ENCODE data around the gene PITRM1.
"Not testable (repeated sequence)": the region's sequence is repeated elsewhere in the genome, so short reads cannot be mapped to it uniquely, and the experiment has no call there.

The PITRM1 gene, protein sequence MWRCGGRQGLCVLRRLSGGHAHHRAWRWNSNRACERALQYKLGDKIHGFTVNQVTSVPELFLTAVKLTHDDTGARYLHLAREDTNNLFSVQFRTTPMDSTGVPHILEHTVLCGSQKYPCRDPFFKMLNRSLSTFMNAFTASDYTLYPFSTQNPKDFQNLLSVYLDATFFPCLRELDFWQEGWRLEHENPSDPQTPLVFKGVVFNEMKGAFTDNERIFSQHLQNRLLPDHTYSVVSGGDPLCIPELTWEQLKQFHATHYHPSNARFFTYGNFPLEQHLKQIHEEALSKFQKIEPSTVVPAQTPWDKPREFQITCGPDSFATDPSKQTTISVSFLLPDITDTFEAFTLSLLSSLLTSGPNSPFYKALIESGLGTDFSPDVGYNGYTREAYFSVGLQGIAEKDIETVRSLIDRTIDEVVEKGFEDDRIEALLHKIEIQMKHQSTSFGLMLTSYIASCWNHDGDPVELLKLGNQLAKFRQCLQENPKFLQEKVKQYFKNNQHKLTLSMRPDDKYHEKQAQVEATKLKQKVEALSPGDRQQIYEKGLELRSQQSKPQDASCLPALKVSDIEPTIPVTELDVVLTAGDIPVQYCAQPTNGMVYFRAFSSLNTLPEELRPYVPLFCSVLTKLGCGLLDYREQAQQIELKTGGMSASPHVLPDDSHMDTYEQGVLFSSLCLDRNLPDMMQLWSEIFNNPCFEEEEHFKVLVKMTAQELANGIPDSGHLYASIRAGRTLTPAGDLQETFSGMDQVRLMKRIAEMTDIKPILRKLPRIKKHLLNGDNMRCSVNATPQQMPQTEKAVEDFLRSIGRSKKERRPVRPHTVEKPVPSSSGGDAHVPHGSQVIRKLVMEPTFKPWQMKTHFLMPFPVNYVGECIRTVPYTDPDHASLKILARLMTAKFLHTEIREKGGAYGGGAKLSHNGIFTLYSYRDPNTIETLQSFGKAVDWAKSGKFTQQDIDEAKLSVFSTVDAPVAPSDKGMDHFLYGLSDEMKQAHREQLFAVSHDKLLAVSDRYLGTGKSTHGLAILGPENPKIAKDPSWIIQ

DNA sequence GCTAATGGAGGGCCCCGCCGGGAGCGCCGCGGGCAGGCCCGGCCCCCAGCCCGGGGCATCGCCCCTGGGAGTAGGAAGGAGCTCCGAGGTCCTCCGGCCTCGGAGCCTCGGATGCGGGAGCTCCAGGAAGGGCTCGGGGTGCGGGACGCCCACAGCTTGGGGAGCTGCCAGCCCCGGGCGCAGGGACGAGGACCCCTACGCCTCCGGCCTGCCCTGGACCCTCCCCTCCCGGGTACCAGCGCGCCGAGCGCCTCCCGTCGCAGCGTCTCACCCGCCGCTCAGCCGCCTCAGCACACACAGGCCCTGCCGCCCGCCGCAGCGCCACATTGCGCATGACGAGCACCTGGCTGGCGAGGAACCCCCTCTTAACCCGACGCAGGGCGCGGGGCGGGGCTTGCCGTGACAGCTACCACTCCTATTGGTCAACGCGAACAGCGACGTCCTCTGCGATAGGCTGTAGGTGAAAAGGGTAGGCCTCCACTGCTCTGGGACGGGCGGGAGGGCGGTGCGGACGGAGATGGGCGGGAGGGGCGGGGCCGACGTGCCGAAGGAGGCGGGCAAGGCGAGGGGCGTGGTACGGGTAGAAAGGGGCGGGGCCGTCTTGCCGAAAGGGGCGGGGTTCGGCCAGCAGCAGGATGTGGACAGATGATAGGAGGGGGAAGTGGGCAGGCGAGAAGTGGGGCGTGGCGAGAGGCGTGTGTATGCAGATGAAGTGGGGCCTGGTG, at the start of gene PITRM1:
PITRM1 (minus strand) TSS at position 337 of the 725 bp plus-strand sequence; CDS start at position 327, 10 bp downstream.
- no peak for FAIRE-seq

- FAIRE-seq, result no peak
Observed at GRCh38 chr10:3222068-3222467, 49.5 kb upstream of the PITRM1 start.

GRCh38 chr10:3221601-3222000, 49.0 kb upstream of the PITRM1 start:
- FAIRE-seq, result not testable (repeated sequence)

GRCh38 chr10:3220853-3221252, 48.3 kb upstream of the PITRM1 start:
- FAIRE-seq, result no peak

DNA sequence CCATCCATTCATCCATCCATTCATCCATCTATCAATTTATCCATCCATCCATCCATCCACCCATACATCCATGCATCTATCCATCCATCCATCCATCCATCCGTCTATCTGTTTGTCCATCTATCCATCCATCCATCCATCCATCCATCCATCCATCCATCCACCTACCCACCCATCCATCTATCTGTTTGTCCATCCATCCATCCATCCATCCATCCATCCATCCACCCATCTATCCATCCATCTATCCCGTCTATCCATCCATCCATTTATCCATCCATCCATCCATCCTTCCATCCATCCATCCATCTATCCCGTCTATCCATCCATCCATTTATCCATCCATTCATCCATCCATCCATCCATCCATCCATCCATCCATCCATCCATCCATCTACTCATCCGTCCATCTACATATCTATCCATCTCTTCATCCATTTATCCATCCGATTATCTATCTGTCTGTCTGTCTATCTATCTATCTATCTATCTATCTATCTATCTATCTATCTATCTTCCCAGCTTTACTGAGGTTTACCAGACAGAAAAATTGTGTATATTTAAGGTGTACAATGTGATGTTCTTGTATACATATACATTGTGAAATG, 46.5 kb upstream of the PITRM1 start:
- not testable (repeated sequence) for FAIRE-seq

DNA sequence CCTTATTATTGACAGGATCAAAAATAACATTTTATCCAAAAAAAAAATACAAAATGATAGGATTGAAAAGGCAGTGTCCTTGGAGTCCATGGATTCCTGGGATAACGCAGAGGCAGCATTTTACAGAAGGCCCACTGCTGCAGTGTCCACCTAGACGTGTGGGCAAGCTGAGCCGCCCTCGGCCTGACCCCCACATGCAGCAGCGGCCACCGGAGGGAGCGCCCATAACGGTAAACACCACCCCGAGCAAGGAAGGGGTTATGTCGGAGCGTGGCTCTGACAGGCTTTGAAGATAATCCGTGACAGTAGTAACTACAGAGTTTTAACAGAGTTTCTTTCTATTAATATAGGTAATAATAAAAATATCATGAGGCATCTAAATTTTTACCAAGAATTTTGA, 45.3 kb upstream of the PITRM1 start:
- no peak for FAIRE-seq

DNA sequence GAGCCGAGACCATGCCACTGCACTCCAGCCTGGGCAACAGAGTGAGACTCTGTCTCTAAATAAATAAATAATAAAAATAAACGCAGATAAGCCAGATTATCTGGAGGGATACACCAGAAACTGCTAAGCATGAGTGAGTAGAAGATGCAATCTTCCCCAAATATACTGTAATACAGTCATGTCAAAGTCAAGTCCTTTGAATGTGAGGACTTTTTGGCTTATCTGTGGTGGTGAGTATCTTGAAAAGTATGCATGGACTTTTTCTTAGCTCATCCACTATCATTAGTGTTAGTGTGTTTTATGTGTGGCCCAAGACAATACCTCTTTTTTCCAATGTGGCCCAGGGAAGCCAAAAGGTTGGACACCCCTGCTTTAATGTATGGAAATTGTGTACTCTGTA, 44.7 kb upstream of the PITRM1 start:
- FAIRE-seq, result no peak

GRCh38 chr10:3215153-3215775, 42.7 kb upstream of the PITRM1 start:
- no peak for FAIRE-seq

- FAIRE-seq, result no peak
Observed at GRCh38 chr10:3213758-3214515, 41.4 kb upstream of the PITRM1 start.

GRCh38 chr10:3213208-3213607, 40.6 kb upstream of the PITRM1 start:
- no peak for FAIRE-seq

DNA sequence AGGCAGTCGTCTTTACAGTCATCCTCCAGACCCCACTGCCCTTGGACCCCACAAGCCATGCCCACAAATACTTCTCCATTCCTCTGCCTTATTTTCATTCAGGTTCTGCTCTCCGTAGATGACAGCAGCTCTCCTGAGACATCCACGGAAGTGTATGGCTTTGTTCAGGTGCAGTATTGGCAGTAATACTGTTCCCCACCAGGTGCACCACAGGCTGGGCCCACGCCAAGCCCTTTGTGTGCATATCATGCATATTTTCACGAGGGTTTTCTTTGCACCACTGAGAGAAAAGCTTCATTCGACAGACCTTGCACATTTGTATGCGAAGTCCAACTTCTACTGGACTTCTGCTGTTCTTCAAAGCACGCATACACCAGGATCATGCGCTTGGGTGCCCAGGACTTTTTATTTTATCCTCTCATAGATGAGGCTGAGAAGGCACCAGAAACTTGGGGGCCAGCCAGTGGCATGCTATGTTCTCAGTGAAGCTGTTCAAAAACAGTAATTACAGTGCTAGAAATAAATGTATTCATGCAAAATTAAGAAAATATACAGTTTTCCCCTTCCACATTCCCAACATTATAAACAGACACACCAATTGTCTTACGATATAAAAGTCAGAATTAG, 37.8 kb upstream of the PITRM1 start:
- no peak for FAIRE-seq

- no peak for FAIRE-seq
Observed at GRCh38 chr10:3208481-3209406, 36.2 kb upstream of the PITRM1 start.

- FAIRE-seq, result no peak
Observed at GRCh38 chr10:3207351-3207750, 34.8 kb upstream of the PITRM1 start.

GRCh38 chr10:3206511-3207157, 34.1 kb upstream of the PITRM1 start:
- no peak for FAIRE-seq

- no peak for FAIRE-seq
Observed at GRCh38 chr10:3203972-3204371, 31.4 kb upstream of the PITRM1 start.

DNA sequence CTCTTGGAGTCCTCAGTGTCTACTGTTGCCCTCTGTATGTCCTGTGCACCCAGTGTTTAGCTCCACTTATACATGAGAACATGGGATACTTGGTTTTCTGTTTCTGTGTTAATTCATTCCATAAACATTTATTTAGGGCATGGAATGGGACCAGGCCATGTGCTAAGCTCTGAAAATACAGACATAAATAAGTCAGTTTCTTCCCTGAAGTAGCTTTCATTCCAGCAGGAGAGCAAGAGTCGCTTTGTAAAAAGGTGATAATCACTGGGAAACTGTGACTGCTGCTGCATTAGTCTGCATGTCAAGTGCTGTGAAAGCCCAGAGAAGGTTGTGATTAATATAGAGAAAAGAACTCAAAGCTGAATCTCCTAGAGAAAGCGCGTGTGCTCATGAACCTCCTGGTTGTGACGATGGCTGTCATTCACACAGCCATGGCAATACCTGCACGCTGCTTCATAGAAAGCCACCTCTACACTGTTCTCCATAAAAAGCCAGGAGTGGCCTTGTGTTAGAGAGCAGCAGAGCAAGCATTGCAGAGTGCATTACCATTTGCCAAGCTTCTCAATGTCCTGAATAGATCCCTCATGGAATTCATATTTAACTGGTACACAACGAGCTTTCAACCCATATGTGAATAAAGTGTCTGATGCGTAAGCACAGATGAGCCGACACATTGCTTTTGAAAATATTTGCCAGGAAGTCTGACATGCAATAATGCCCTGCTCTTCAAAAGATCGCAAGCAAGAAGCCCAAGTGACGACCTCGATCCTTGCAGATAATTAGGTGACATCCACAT, 30.6 kb upstream of the PITRM1 start:
- no peak for FAIRE-seq

DNA sequence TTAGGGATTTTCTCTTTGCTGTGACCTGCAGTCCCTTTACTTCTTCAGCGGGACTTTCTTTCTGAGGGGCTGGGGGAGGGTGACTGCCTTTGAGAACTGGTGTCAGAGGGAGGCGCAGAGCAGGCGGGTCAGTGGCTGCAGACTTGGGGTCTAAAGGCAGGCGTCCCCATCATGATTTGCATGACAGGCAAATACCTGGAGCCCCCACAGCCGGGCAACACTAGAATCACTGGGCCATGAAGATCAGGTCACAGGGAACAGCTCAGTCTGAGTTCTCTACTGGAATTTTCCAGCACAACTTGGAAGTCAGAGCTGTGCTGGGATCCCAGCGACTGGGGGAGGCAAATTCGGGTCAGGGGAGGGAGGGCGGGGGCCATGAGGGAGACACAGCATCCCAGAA, 29.2 kb upstream of the PITRM1 start:
- no peak for FAIRE-seq

GRCh38 chr10:3199488-3199887, 26.9 kb upstream of the PITRM1 start:
- FAIRE-seq, result no peak
